ENCODE data around the gene INPP5J.
A peak's percentile ranks its signal among the peaks of the same experiment; 100 is the strongest.

The INPP5J gene

DNA sequence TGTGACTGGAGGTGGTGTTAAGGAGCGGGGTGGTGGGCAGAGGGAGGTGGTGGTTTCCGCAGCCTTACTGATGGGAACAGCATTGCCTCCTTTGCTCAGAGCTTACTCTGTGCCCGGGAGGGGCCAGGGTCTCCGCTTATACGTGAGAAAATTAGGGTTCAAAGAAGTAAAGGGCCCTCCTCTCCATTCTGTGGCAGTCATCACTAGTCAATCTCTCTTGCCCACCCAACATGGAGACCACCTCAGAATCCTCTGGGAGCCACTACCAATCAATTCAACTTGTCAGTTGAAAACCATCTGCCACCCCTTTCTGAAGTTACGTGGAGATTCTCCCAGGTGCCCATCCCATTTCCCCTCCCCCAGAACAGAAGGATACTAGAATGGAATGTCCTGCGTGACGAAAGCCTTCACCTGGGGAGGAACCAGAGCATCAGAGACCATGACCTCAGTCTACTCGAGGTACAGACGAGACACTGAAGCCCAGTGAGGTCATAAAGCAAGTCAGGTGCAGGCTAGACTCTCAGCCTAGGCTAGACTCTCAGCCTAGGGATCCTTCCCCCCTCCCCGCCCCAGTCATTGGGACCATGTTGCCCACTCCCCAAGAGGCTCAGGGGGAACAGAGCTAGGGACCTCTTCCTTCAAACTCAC, 17.4 kb upstream of the INPP5J start:
- H2BK5ac ChIP-seq (ENCODE audit: low read depth, low read length, poor library complexity, severe bottlenecking), result no peak overlapping the region
- peaks cover 42 to 51% of the 10 kb centered on the region in 2 experiments for H3K36me3 ChIP-seq (ENCODE audit: control insufficient read depth in 1 of 2, insufficient read depth in 2 of 2, low read depth in 1 of 2, low read length in 2 of 2)
- WGBS, result 81% methylated on average over 10 of the region's 11 CpGs
- H3K14ac ChIP-seq (ENCODE audit: low read length in 2 of 2), result no peak overlapping the region
- H3K4me2 ChIP-seq (ENCODE audit: low read length, poor library complexity, severe bottlenecking), result no peak overlapping the region
- no peak overlapping the region for H3K18ac ChIP-seq (ENCODE audit: low read depth in 1 of 2, low read length in 2 of 2)
- H3K4ac ChIP-seq (ENCODE audit: low read depth in 1 of 2, low read length in 2 of 2), result peak overlapping the region in 1 of 2 experiments; percentile 32
- H2AFZ ChIP-seq (ENCODE audit: low read depth, low read length), result no peak overlapping the region
- H2BK12ac ChIP-seq (ENCODE audit: low read length in 2 of 2), result no peak overlapping the region
- no peaks in the 10 kb centered on the region for H3K27me3 ChIP-seq (ENCODE audit: control insufficient read depth in 1 of 2, insufficient read depth in 1 of 2, low read length in 2 of 2)
- H3K4me3 ChIP-seq (ENCODE audit: insufficient read depth in 1 of 2, low read depth in 1 of 2, low read length in 2 of 2), result peak overlapping the region in 1 of 2 experiments; percentile 95
- DNase-seq, result no peak
- no peak overlapping the region for H2BK120ac ChIP-seq (ENCODE audit: low read depth, low read length)
- H4K8ac ChIP-seq (ENCODE audit: low read length), result peak overlapping the region; percentile 61
- peaks cover 27% of the 10 kb centered on the region for H3K4me1 ChIP-seq (ENCODE audit: control insufficient read depth, insufficient read depth, low read depth, low read length)
- no peak overlapping the region for H3K27ac ChIP-seq (ENCODE audit: low read length, poor library complexity, severe bottlenecking)
- no peak overlapping the region for H2BK15ac ChIP-seq (ENCODE audit: low read depth, poor library complexity, severe bottlenecking)
- no peaks in the 10 kb centered on the region for H3K9me3 ChIP-seq (ENCODE audit: control insufficient read depth, low read length)
- no peak overlapping the region for H3K23ac ChIP-seq (ENCODE audit: low read length in 2 of 2)
- H3K79me1 ChIP-seq (replicated peaks; ENCODE audit: low read length, poor library complexity, severe bottlenecking), result no peaks in the 10 kb centered on the region
- peak overlapping the region; percentile 100 for H3K9ac ChIP-seq (ENCODE audit: low read length)
- peak overlapping the region; percentile 35 for H4K91ac ChIP-seq (ENCODE audit: low read length)
- H2AK5ac ChIP-seq (ENCODE audit: low read length, severe bottlenecking), result no peak overlapping the region

DNA sequence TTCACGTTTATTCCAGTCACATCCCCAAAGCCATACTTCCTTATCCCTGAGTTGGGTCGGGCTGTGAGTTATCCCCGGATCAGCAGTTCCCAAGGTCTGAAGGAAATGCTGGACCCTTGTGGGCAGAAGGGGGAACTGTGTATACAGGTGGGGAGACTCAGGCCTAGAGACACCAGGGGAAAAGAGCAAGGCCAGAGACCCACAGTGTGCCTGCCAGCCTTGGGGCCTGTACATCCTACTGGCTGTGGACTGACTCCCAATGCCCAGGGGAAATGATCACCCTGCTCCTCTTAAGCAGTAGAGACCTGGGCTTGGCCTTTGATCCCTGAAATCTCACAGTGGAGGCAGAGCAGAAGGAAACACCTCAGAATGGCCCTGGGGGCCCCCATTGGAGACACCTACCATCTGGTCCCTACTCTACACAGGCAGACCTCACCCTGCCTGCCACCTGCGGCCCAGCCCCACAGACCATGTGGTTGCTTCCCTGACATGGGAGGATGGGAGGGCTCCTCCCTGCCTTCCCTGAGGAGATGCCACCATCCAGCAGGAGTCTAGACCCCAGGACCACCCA, 16.7 kb upstream of the INPP5J start:
- H4K91ac ChIP-seq (ENCODE audit: low read length), result peak overlapping the region; percentile 5
- peak overlapping the region in 1 of 2 experiments; percentile 19 for H3K14ac ChIP-seq (ENCODE audit: low read length in 2 of 2)
- H2BK12ac ChIP-seq (ENCODE audit: low read length in 2 of 2), result peak overlapping the region in 1 of 2 experiments; percentile 37
- H3K27me3 ChIP-seq (ENCODE audit: control insufficient read depth in 1 of 2, insufficient read depth in 1 of 2, low read length in 2 of 2), result no peaks in the 10 kb centered on the region
- no peaks in the 10 kb centered on the region for H3K9me3 ChIP-seq (ENCODE audit: control insufficient read depth, low read length)
- no peak overlapping the region for H2BK120ac ChIP-seq (ENCODE audit: low read depth, low read length)
- no peak overlapping the region for H4K8ac ChIP-seq (ENCODE audit: low read length)
- no peaks in the 10 kb centered on the region for H3K79me1 ChIP-seq (replicated peaks; ENCODE audit: low read length, poor library complexity, severe bottlenecking)
- no peak overlapping the region for H3K18ac ChIP-seq (ENCODE audit: low read depth in 1 of 2, low read length in 2 of 2)
- no peak overlapping the region for H2AFZ ChIP-seq (ENCODE audit: low read depth, low read length)
- H3K23ac ChIP-seq (ENCODE audit: low read length in 2 of 2), result peak overlapping the region in 1 of 2 experiments; percentile 46
- WGBS, result 100% methylated on average over 3 of the region's 4 CpGs
- no peak overlapping the region for H3K27ac ChIP-seq (ENCODE audit: low read length, poor library complexity, severe bottlenecking)
- H3K4me2 ChIP-seq (ENCODE audit: low read length, poor library complexity, severe bottlenecking), result peak overlapping the region; percentile 75
- no peak overlapping the region for H2BK5ac ChIP-seq (ENCODE audit: low read depth, low read length, poor library complexity, severe bottlenecking)
- H3K36me3 ChIP-seq (ENCODE audit: control insufficient read depth in 1 of 2, insufficient read depth in 2 of 2, low read depth in 1 of 2, low read length in 2 of 2), result peaks cover 36 to 44% of the 10 kb centered on the region in 2 experiments
- peak overlapping the region; percentile 77 to 95 for H3K4me3 ChIP-seq (ENCODE audit: insufficient read depth in 1 of 2, low read depth in 1 of 2, low read length in 2 of 2)
- DNase-seq, result peak; percentile 33
- peak overlapping the region; percentile 47 for H2AK5ac ChIP-seq (ENCODE audit: low read length, severe bottlenecking)
- H2BK15ac ChIP-seq (ENCODE audit: low read depth, poor library complexity, severe bottlenecking), result no peak overlapping the region
- peaks cover 27% of the 10 kb centered on the region for H3K4me1 ChIP-seq (ENCODE audit: control insufficient read depth, insufficient read depth, low read depth, low read length)
- H3K4ac ChIP-seq (ENCODE audit: low read depth in 1 of 2, low read length in 2 of 2), result peak overlapping the region in 1 of 2 experiments; percentile 1
- H3K9ac ChIP-seq (ENCODE audit: low read length), result peak overlapping the region; percentile 100

DNA sequence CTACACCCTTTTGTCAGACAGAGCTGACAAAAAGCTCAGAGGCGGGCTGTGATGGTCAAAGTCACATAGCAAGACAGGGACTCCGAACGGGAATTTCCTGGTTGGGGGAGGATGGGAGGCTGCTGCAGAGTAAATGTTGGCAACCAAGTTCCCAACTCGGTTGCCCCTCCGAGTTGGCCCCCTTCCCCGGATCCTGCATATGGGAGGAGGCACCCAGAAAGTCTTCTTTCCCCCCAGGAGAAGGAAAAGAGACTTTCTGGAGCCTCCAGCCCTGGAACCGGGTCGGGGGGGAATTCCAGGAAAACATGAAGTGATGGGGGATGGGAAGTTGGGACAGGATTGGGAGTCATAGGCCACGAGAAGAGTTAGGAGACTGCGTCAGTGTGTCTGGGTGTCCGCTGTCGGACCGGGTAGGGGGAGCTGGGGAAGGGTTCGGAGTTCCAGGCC, 16.0 kb upstream of the INPP5J start:
- peak overlapping the region; percentile 80 for H4K8ac ChIP-seq (ENCODE audit: low read length)
- peak overlapping the region; percentile 93 to 94 for H3K4ac ChIP-seq (ENCODE audit: low read depth in 1 of 2, low read length in 2 of 2)
- peaks cover 27% of the 10 kb centered on the region for H3K4me1 ChIP-seq (ENCODE audit: control insufficient read depth, insufficient read depth, low read depth, low read length)
- peak overlapping the region; percentile 73 for H2AK5ac ChIP-seq (ENCODE audit: low read length, severe bottlenecking)
- H3K9me3 ChIP-seq (ENCODE audit: control insufficient read depth, low read length), result no peaks in the 10 kb centered on the region
- peak overlapping the region; percentile 96 for H4K91ac ChIP-seq (ENCODE audit: low read length)
- H3K4me3 ChIP-seq (ENCODE audit: insufficient read depth in 1 of 2, low read depth in 1 of 2, low read length in 2 of 2), result peak overlapping the region; percentile 77 to 95
- H3K36me3 ChIP-seq (ENCODE audit: control insufficient read depth in 1 of 2, insufficient read depth in 2 of 2, low read depth in 1 of 2, low read length in 2 of 2), result peaks cover 32 to 41% of the 10 kb centered on the region in 2 experiments
- DNase-seq, result peak; percentile 80
- peak overlapping the region in 1 of 2 experiments; percentile 99 for H3K14ac ChIP-seq (ENCODE audit: low read length in 2 of 2)
- 39% methylated on average over 14 of the region's 14 CpGs for WGBS
- H2BK15ac ChIP-seq (ENCODE audit: low read depth, poor library complexity, severe bottlenecking), result peak overlapping the region; percentile 90
- peak overlapping the region; percentile 84 for H2AFZ ChIP-seq (ENCODE audit: low read depth, low read length)
- H3K4me2 ChIP-seq (ENCODE audit: low read length, poor library complexity, severe bottlenecking), result peak overlapping the region; percentile 75
- H3K23ac ChIP-seq (ENCODE audit: low read length in 2 of 2), result peak overlapping the region in 1 of 2 experiments; percentile 84
- peak overlapping the region; percentile 53 to 88 for H2BK12ac ChIP-seq (ENCODE audit: low read length in 2 of 2)
- H3K79me1 ChIP-seq (replicated peaks; ENCODE audit: low read length, poor library complexity, severe bottlenecking), result no peaks in the 10 kb centered on the region
- H2BK120ac ChIP-seq (ENCODE audit: low read depth, low read length), result peak overlapping the region; percentile 64
- H3K27ac ChIP-seq (ENCODE audit: low read length, poor library complexity, severe bottlenecking), result peak overlapping the region; percentile 88
- no peaks in the 10 kb centered on the region for H3K27me3 ChIP-seq (ENCODE audit: control insufficient read depth in 1 of 2, insufficient read depth in 1 of 2, low read length in 2 of 2)
- peak overlapping the region; percentile 100 for H3K9ac ChIP-seq (ENCODE audit: low read length)
- peak overlapping the region; percentile 49 for H2BK5ac ChIP-seq (ENCODE audit: low read depth, low read length, poor library complexity, severe bottlenecking)
- H3K18ac ChIP-seq (ENCODE audit: low read depth in 1 of 2, low read length in 2 of 2), result peak overlapping the region; percentile 96

All from mesenchymal stem cell (in vitro differentiated cells and primary cell).